A549 (cell line): ENCODE results near the gene MEAK7. TPM values are rescaled to one million over a fixed set of nuclear protein-coding genes. Genes with fewer than 3 reads are reported as not detected.

Experiments
- ATAC-seq, 2 experiments: fragments of 200-7000 bp in 1 of 2; fragments of >200 bp in 1 of 2; cut with Nextera tagmentation in 1 of 2; cut with Tn5 transposase in 1 of 2; 3 replicates each; pipeline versions ENCODE4 v1.8.0 to v1.9.1; 2018 to 2020; ENCODE audit warnings: mild to moderate bottlenecking in 1 of 2, moderate library complexity in 1 of 2
- CTCF ChIA-PET: fragments of 300-600 bp; sonication (Branson Sonifier 250); formaldehyde crosslinking; extraction: SDS; loops from one replicate; lab custom pipeline; 2021; ENCODE audit warnings: antibody characterized with exemption, inconsistent platforms; lab: Yijun Ruan, JAX
- POLR2A ChIA-PET: fragments of 350-600 bp; formaldehyde crosslinking; extraction: SDS; loops from one replicate; lab custom pipeline; 2021; ENCODE audit warnings: antibody characterized with exemption, inconsistent platforms; lab: Yijun Ruan, JAX
- DNase-seq, 2 experiments: peaks; one replicate each; pipeline versions ENCODE4 v3.0.0 to v3.0.0-alpha.2; 2011 to 2016; ENCODE audit warnings: low read depth in 1 of 2, low spot score in 1 of 2
- FAIRE-seq: peaks from 2 replicates; lab custom pipeline; 2011; peaks lifted over from hg19 to GRCh38; lab: Jason Lieb, UNC
- H3K27ac ChIP-seq, 2 experiments: fragments of >200 bp; sonication (Bioruptor Twin); formaldehyde crosslinking; 3 replicates each; pipeline ENCODE4 v1.5.1; 2016 to 2017
- H3K4me1 ChIP-seq: fragments of >200 bp; sonication (Bioruptor Twin); formaldehyde crosslinking; 3 replicates; pipeline ENCODE4 v1.6.1; 2016
- H3K4me2 ChIP-seq: fragments of >200 bp; sonication (Bioruptor Twin); formaldehyde crosslinking; 3 replicates; pipeline ENCODE4 v1.6.1; 2016
- H3K4me3 ChIP-seq: fragments of >200 bp; sonication (Bioruptor Twin); formaldehyde crosslinking; 3 replicates; pipeline ENCODE4 v1.5.1; 2016
- H3K9me3 ChIP-seq: fragments of >200 bp; sonication (Bioruptor Twin); formaldehyde crosslinking; 3 replicates; pipeline ENCODE4 v1.6.1; 2016
- ATOH8 ChIP-seq: fragments of 250-450 bp; sonication (Bioruptor Pico); IDR thresholded peaks from 2 replicates; pipeline ENCODE4 v1.5.0; 2020; ENCODE audit warnings: low read depth, mild to moderate bottlenecking, moderate library complexity
- CHD2 ChIP-seq: fragments of 150-350 bp; IDR thresholded peaks from 2 replicates; pipeline ENCODE4 v1.6.1; 2014; ENCODE audit warnings: low read length; ENCODE audit not compliant: partially characterized antibody
- CHD4 ChIP-seq: fragments of 200-600 bp; sonication (generic); IDR thresholded peaks from 2 replicates; pipeline ENCODE4 v1.6.1; 2016; ENCODE audit warnings: antibody characterized with exemption, mild to moderate bottlenecking, borderline replicate concordance
- CTCF ChIP-seq: fragments of >200 bp; sonication (Bioruptor Twin); formaldehyde crosslinking; IDR thresholded peaks from 3 replicates; pipeline ENCODE4 v1.5.1; 2016
- EHF ChIP-seq: fragments of 250-450 bp; sonication (Bioruptor Pico); IDR thresholded peaks from 2 replicates; pipeline ENCODE4 v1.5.0; 2020; ENCODE audit warnings: mild to moderate bottlenecking
- ESRRA ChIP-seq: fragments of 150-350 bp; IDR thresholded peaks from 2 replicates; pipeline ENCODE4 v1.6.1; 2014; ENCODE audit warnings: mild to moderate bottlenecking, low read length, borderline replicate concordance
- GATA3 ChIP-seq: IDR thresholded peaks from 2 replicates; pipeline ENCODE4 v1.6.1; 2012; ENCODE audit warnings: borderline replicate concordance
- HDAC2 ChIP-seq: fragments of 200-600 bp; sonication (generic); IDR thresholded peaks from 2 replicates; pipeline ENCODE4 v1.6.1; 2016
- HEYL ChIP-seq: fragments of 250-450 bp; sonication (Bioruptor Pico); IDR thresholded peaks from 2 replicates; pipeline ENCODE4 v1.8.0; 2021; ENCODE audit warnings: mild to moderate bottlenecking, moderate library complexity
- HOXB5 ChIP-seq: fragments of 250-450 bp; sonication (Bioruptor Pico); IDR thresholded peaks from 2 replicates; pipeline ENCODE4 v1.5.0; 2020; ENCODE audit warnings: mild to moderate bottlenecking, moderate library complexity
- JUNB ChIP-seq: fragments of >200 bp; sonication (Bioruptor Twin); formaldehyde crosslinking; IDR thresholded peaks from 2 replicates; pipeline ENCODE4 v1.6.1; 2016
- NR3C1 ChIP-seq: fragments of >200 bp; sonication (Bioruptor Twin); formaldehyde crosslinking; IDR thresholded peaks from 3 replicates; pipeline ENCODE4 v1.6.1; 2017
- POLR2AphosphoS2 ChIP-seq: conservative IDR thresholded peaks from 2 replicates; pipeline ENCODE4 v1.6.1; 2012; ENCODE audit warnings: low read length, improper control_type of control experiment, inconsistent platforms
- TFCP2L1 ChIP-seq: fragments of 250-450 bp; sonication (Bioruptor Pico); IDR thresholded peaks from 2 replicates; pipeline ENCODE4 v1.5.0; 2021; ENCODE audit warnings: mild to moderate bottlenecking
- ZFP36 ChIP-seq: fragments of 450-650 bp; IDR thresholded peaks from 2 replicates; pipeline ENCODE4 v1.6.1; 2014; ENCODE audit warnings: borderline replicate concordance; ENCODE audit not compliant: partially characterized antibody
- WGBS: methylation state at CpG from one replicate; pipeline ENCODE4 v1.1.6; 2017; ENCODE audit errors: missing lambda C conversion rate; 5-methylcytosine and 5-hydroxymethylcytosine counted together
- polyA plus RNA-seq, 4 experiments: library from polyadenylated mRNA; depleted of rRNA in 3 of 4; stranded (reverse); fragments of >200 nt; fragmentation: RNase III in 1 of 4; extraction: RNeasy Plus Mini Kit Qiagen cat#74134 plus additional on column Dnase treatment in 1 of 4; gene quantifications; 2 replicates in 3 of 4; 3 replicates in 1 of 4; pipeline ENCODE4 v1.2.3, GENCODE V29; 2011 to 2017
- TF ChIP-seq, protein P1 (sequence below): fragments of 200-600 bp; sonication (generic); IDR thresholded peaks from 2 replicates; pipeline ENCODE4 v1.6.1; 2016; ENCODE audit warnings: antibody characterized with exemption, mild to moderate bottlenecking, moderate library complexity
- TF ChIP-seq, protein P2 (sequence below): fragments of 250-450 bp; sonication (Bioruptor Pico); IDR thresholded peaks from 2 replicates; pipeline ENCODE4 v1.5.0; 2021; ENCODE audit warnings: mild to moderate bottlenecking, moderate library complexity, borderline replicate concordance
- TF ChIP-seq, protein P3 (sequence below): fragments of 450-650 bp; IDR thresholded peaks from 2 replicates; pipeline ENCODE4 v1.6.1; 2014; ENCODE audit warnings: antibody characterized with exemption

MEAK7 gene
- polyA plus RNA-seq, 2 of the 4 experiments (the other 2 are of a cell fraction): 26.2 to 30.5 TPM

DNA sequence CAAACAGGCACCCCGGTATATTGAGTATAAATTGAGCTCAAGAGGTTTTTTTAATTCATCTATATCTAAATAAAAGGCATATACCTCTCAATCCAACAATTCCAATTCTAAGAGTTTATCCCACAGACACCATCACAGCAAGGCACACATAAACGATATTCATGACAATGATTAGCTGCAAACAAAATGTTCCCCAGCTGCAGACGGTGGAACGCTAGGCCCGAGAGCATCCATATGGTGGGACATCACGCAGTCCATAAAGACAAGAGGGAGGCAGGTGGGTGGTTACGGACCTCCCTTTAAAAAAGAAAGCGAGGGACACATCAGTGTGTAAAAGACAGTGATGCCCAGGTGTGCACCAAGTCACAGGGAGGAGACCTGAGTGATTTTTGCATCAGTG is 28.1 kb downstream of the MEAK7 start:
- H3K9me3 ChIP-seq: peaks cover 5% of the 10 kb centered on the region; the same call in 2 of the 3 replicates
- FAIRE-seq (no peak), ATAC-seq (no peak), DNase-seq (no peak)
- no peak overlapping the region for H3K4me3 ChIP-seq
- WGBS: 91% methylated on average over 8 of the region's 8 CpGs
- no peak overlapping the region for H3K4me2 ChIP-seq
- no peaks in the 10 kb centered on the region for H3K4me1 ChIP-seq
- TF ChIP-seq EHF (CRISPR knock-in tag): no peak
- TF ChIP-seq NR3C1: no peak
- no peak for TF ChIP-seq HDAC2
- no peak for TF ChIP-seq POLR2AphosphoS2
- TF ChIP-seq HEYL (CRISPR knock-in tag): no peak
- TF ChIP-seq ATOH8 (CRISPR knock-in tag): no peak
- no peak for TF ChIP-seq ESRRA
- TF ChIP-seq CTCF: no peak
- TF ChIP-seq, protein P1, sequence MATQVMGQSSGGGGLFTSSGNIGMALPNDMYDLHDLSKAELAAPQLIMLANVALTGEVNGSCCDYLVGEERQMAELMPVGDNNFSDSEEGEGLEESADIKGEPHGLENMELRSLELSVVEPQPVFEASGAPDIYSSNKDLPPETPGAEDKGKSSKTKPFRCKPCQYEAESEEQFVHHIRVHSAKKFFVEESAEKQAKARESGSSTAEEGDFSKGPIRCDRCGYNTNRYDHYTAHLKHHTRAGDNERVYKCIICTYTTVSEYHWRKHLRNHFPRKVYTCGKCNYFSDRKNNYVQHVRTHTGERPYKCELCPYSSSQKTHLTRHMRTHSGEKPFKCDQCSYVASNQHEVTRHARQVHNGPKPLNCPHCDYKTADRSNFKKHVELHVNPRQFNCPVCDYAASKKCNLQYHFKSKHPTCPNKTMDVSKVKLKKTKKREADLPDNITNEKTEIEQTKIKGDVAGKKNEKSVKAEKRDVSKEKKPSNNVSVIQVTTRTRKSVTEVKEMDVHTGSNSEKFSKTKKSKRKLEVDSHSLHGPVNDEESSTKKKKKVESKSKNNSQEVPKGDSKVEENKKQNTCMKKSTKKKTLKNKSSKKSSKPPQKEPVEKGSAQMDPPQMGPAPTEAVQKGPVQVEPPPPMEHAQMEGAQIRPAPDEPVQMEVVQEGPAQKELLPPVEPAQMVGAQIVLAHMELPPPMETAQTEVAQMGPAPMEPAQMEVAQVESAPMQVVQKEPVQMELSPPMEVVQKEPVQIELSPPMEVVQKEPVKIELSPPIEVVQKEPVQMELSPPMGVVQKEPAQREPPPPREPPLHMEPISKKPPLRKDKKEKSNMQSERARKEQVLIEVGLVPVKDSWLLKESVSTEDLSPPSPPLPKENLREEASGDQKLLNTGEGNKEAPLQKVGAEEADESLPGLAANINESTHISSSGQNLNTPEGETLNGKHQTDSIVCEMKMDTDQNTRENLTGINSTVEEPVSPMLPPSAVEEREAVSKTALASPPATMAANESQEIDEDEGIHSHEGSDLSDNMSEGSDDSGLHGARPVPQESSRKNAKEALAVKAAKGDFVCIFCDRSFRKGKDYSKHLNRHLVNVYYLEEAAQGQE: no peak
- no peak for TF ChIP-seq JUNB
- TF ChIP-seq ZFP36: no peak
- no peak for TF ChIP-seq GATA3
- TF ChIP-seq CHD4: no peak
- TF ChIP-seq, protein P2, sequence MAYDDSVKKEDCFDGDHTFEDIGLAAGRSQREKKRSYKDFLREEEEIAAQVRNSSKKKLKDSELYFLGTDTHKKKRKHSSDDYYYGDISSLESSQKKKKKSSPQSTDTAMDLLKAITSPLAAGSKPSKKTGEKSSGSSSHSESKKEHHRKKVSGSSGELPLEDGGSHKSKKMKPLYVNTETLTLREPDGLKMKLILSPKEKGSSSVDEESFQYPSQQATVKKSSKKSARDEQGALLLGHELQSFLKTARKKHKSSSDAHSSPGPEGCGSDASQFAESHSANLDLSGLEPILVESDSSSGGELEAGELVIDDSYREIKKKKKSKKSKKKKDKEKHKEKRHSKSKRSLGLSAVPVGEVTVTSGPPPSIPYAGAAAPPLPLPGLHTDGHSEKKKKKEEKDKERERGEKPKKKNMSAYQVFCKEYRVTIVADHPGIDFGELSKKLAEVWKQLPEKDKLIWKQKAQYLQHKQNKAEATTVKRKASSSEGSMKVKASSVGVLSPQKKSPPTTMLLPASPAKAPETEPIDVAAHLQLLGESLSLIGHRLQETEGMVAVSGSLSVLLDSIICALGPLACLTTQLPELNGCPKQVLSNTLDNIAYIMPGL (CRISPR knock-in tag): no peak
- POLR2A ChIA-PET: interaction anchor here (1.1 kb wide), 1 partner anchor 30 kb away, joined by 3 read pairs; no protein-coding TSS in a partner anchor
- H3K27ac ChIP-seq: no peak overlapping the region
- CTCF ChIA-PET: interaction anchor here (0.9 to 15.7 kb wide), 3 partner anchors 30 to 293 kb away, joined by 5 to 245 read pairs (median 12); no protein-coding TSS in a partner anchor

DNA sequence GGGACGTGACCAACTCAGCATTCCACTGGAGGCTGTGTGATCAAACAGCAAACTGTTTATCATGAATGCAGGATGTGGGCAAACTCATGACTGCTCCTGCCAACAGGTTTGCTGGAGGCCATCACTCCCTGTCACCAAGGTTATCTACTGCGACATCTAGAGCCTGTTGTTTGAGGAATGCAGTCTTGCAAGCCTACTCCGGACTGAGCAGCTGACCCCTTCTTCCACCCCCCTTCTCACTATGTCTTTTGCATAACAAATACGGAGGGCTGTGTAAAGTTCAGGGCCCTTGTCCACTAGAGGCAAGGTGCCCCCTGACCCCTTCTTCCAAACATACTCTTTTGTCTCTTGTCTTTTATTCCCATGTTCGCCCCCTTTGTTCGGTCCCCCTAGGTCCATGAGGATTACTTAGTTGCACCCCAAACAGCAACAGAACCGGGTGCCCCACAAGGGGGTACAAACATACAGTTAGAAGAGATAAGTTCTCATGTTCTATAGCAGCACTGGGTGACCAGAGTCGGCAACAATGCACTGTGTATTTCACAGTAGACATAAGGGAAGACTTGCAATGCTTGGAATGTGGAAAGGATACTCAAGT is 28.7 kb downstream of the MEAK7 start:
- no peak overlapping the region for H3K4me2 ChIP-seq
- no peak for TF ChIP-seq CHD2
- TF ChIP-seq, protein P3, sequence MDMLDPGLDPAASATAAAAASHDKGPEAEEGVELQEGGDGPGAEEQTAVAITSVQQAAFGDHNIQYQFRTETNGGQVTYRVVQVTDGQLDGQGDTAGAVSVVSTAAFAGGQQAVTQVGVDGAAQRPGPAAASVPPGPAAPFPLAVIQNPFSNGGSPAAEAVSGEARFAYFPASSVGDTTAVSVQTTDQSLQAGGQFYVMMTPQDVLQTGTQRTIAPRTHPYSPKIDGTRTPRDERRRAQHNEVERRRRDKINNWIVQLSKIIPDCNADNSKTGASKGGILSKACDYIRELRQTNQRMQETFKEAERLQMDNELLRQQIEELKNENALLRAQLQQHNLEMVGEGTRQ: no peak
- TF ChIP-seq ZFP36: no peak
- TF ChIP-seq TFCP2L1 (CRISPR knock-in tag): no peak
- no peak for TF ChIP-seq CHD4
- no peak for TF ChIP-seq HOXB5 (CRISPR knock-in tag)
- TF ChIP-seq, all 56 proteins: peak for 0
- no peak for FAIRE-seq
- CTCF ChIA-PET: interaction anchor here (3.6 kb wide), 1 partner anchor 292 kb away, joined by 12 read pairs; no protein-coding TSS in a partner anchor
- Histone ChIP-seq H3K4me3 (no peak overlapping the region), H3K27ac (no peak overlapping the region), H3K9me3 (peaks cover 7% of the 10 kb centered on the region; the same call in 2 of the 3 replicates), H3K4me1 (no peaks in the 10 kb centered on the region)
- WGBS: 90% methylated on average over 8 of the region's 8 CpGs
- POLR2A ChIA-PET: interaction anchor here (1.1 kb wide), 1 partner anchor 29 kb away, joined by 3 read pairs; no protein-coding TSS in a partner anchor
- no peak for DNase-seq
- no peak for ATAC-seq
